ENCODE measurements around the gene ATXN3L.
A peak's percentile ranks its signal among the peaks of the same experiment; 100 is the strongest.
"Not testable (repeated sequence)": the region's sequence is repeated elsewhere in the genome, so short reads cannot be mapped to it uniquely, and the experiment has no call there.

ATXN3L gene

GRCh38 chrX:13307041-13307440 is 12.8 kb downstream of the ATXN3L start:
- no peak for DNase-seq (ENCODE audit: low read depth in 2 of 2)

- no peak for DNase-seq (ENCODE audit: low read depth in 2 of 2)
These were observed 14.7 kb downstream of the ATXN3L start for GRCh38 chrX:13305108-13305507.

GRCh38 chrX:13304052-13304451 is 15.8 kb downstream of the ATXN3L start:
- DNase-seq (ENCODE audit: low read depth in 2 of 2): no peak

GRCh38 chrX:13303248-13303647 is 16.6 kb downstream of the ATXN3L start:
- not testable (repeated sequence) for DNase-seq (ENCODE audit: low read depth in 2 of 2)

- no peak for DNase-seq (ENCODE audit: low read depth in 2 of 2)
These were observed 21.0 kb downstream of the ATXN3L start for GRCh38 chrX:13298836-13299235.

- DNase-seq (ENCODE audit: low read depth in 2 of 2): no peak
These were observed 24.0 kb downstream of the ATXN3L start for GRCh38 chrX:13295841-13296240.

GRCh38 chrX:13293700-13294099 is 26.2 kb downstream of the ATXN3L start:
- DNase-seq (ENCODE audit: low read depth in 2 of 2): no peak

GRCh38 chrX:13290891-13291614 is 28.8 kb downstream of the ATXN3L start:
- DNase-seq (ENCODE audit: low read depth in 2 of 2): no peak

GRCh38 chrX:13288671-13289070 is 31.2 kb downstream of the ATXN3L start:
- DNase-seq (ENCODE audit: low read depth in 2 of 2): no peak

- peak; percentile 75 to 81 for DNase-seq (ENCODE audit: low read depth in 2 of 2)
These were observed 32.0 kb downstream of the ATXN3L start for GRCh38 chrX:13287816-13288215.

- no peak for DNase-seq (ENCODE audit: low read depth in 2 of 2)
These were observed 34.2 kb downstream of the ATXN3L start for GRCh38 chrX:13285693-13286092.

GRCh38 chrX:13285229-13285628 is 34.6 kb downstream of the ATXN3L start:
- DNase-seq (ENCODE audit: low read depth in 2 of 2): no peak

- DNase-seq (ENCODE audit: low read depth in 2 of 2): no peak
These were observed 35.3 kb downstream of the ATXN3L start for GRCh38 chrX:13284570-13284969.

GRCh38 chrX:13283950-13284546 is 35.8 kb downstream of the ATXN3L start:
- DNase-seq (ENCODE audit: low read depth in 2 of 2): peak; percentile 66 to 74

- DNase-seq (ENCODE audit: low read depth in 2 of 2): no peak
These were observed 36.3 kb downstream of the ATXN3L start for GRCh38 chrX:13283512-13283911.

GRCh38 chrX:13281289-13281688 is 38.6 kb downstream of the ATXN3L start:
- no peak for DNase-seq (ENCODE audit: low read depth in 2 of 2)

- no peak for DNase-seq (ENCODE audit: low read depth in 2 of 2)
These were observed 40.4 kb downstream of the ATXN3L start for GRCh38 chrX:13279279-13280018.

GRCh38 chrX:13277539-13277938 is 42.3 kb downstream of the ATXN3L start:
- no peak for DNase-seq (ENCODE audit: low read depth in 2 of 2)

- DNase-seq (ENCODE audit: low read depth in 2 of 2): no peak
These were observed 42.9 kb downstream of the ATXN3L start for GRCh38 chrX:13276991-13277390.

- DNase-seq (ENCODE audit: low read depth in 2 of 2): no peak
These were observed 44.8 kb downstream of the ATXN3L start for GRCh38 chrX:13275031-13275430.

- no peak for DNase-seq (ENCODE audit: low read depth in 2 of 2)
These were observed 47.4 kb downstream of the ATXN3L start for GRCh38 chrX:13272426-13272825.

GRCh38 chrX:13271511-13271910 is 48.3 kb downstream of the ATXN3L start:
- no peak for DNase-seq (ENCODE audit: low read depth in 2 of 2)

- no peak for DNase-seq (ENCODE audit: low read depth in 2 of 2)
These were observed 49.5 kb downstream of the ATXN3L start for GRCh38 chrX:13270360-13270759.

Data from fibroblast of skin of left biceps (primary cell).